GF-D8 (cell line): ENCODE measurements around the gene MGLL.

Source experiments
- DNase-seq: peaks from one replicate; lab custom pipeline; 2025; lab: John Stamatoyannopoulos, UW

The MGLL gene

GRCh38 chr3:127822041-127822681 lies at the start of gene MGLL:
TSS of gene MGLL (minus strand) at chr3:127822515. CDS start at chr3:127822318, 197 bp downstream.
- DNase-seq: no peak

DNA sequence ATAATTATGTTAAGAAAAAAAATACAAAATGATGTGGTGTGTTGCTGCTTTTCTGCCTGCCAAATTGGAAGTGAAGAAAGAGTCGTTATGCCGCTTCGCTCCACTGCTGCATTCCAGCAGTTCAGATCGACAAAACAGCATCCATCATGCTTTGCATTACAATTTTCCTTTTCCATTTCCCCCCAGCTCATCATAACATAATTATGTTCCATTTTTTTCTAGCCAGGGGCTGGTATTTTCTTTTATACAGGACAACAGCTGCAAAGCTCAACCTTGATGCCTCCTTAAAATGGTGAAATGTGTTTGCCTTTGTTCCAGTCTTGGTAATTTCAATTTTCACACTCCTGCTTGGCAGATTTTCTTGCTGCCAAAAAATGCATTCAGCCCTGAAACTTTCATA lies 47.8 kb upstream of the MGLL start:
- DNase-seq: no peak

DNA sequence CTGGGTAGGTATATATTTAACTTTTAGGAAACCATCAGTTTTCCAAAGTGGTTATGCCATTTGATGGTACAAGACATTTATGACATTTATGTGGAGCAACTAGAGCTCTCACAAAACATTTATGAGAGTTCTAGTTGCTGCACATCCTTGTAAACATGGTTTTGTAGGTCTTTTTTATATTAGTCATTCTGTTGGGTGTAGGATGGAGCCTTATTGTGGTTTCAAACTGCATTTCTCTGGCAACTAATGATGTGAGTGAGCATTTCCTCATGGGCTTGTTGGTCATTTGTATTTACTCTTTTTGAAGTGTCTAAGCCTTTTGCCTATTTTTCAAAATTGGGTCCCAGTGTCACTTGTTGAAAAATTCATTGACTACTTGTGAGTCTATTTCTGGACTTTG lies 45.7 kb upstream of the MGLL start:
- no peak for DNase-seq

- no peak for DNase-seq
Observed at GRCh38 chr3:127867412-127867811, 45.1 kb upstream of the MGLL start.

DNA sequence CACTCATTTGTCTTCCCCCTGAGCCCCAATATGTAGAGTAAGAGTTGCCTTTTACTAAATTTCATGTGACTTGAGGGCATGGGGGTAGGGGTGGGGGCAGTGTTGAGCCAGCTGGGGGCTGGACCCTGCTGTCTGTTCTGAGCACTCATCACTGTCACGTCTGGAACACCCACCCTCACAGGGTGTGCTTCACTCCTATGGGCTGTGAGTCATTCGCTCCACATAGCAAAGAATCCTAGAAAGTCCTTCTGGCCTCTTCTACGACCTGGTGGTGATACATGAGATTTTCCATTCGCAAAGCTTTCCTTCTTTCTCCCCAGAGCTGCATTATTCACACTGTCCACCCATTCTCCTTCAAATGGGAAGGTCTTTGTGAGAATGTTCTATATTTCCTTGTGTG lies 43.6 kb upstream of the MGLL start:
- DNase-seq: no peak

GRCh38 chr3:127860211-127860696 lies 37.9 kb upstream of the MGLL start:
- no peak for DNase-seq

- DNase-seq: no peak
Observed at GRCh38 chr3:127859730-127860129, 37.4 kb upstream of the MGLL start.

DNA sequence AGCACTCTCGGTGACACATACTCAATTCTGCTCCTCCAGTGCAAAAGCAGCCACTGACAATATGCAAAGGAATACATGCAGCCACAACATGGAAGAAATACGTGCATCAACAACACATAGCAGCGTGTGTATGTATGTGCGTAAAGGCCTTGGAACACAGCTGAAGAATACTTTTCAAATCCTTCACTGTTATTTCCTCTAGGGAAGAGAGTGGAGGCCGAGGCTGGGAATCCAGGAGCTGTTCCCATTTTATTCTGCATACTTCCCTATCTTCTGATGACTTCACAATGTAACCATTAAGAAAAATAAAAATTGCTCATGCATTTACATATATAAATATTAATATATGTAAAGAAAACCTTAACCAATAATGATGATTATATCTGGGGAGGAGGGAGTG lies 36.6 kb upstream of the MGLL start:
- DNase-seq: no peak

GRCh38 chr3:127858521-127858920 lies 36.2 kb upstream of the MGLL start:
- no peak for DNase-seq

- no peak for DNase-seq
Observed at GRCh38 chr3:127857333-127857732, 35.0 kb upstream of the MGLL start.

- DNase-seq: no peak
Observed at GRCh38 chr3:127856801-127857200, 34.5 kb upstream of the MGLL start.

- no peak for DNase-seq
Observed at GRCh38 chr3:127855246-127855645, 32.9 kb upstream of the MGLL start.

DNA sequence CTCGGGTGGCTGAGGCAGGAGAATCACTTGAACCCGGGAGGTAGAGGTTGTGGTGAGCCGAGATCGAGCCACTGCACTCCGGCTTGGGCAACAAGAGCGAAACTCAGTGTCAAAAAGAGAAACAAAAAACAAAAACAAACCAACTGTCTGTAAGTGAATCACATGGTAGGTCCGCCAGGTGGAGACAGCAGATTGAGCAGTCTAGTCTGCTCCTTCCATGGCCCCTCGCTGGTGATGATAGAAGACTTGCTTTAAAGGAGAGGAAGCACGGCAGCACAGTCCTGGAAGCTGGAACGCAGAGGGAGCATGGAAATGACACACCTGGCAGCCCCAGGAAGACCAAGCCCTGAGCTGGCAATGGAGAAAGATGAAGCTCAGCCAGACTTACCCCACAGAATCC lies 31.4 kb upstream of the MGLL start:
- DNase-seq: no peak

DNA sequence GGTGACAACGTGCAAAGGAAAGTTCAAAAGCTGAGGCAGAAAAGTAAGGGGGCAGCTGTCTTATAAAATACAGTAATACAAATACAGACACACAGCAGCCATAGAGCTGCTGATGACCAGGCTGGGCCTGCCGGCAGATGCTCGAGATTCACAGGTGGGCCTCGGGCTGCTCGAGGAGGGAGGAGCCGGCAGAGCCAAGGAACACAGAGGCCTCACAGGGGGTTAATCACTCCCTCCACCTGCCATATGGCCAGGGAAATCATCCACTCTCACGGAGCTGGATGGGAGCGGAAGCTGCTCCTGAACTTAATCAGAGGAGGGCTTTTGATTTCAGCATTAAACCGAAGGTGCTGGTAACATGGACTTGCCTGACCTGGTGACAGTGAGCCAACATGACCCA lies 29.6 kb upstream of the MGLL start:
- no peak for DNase-seq

DNA sequence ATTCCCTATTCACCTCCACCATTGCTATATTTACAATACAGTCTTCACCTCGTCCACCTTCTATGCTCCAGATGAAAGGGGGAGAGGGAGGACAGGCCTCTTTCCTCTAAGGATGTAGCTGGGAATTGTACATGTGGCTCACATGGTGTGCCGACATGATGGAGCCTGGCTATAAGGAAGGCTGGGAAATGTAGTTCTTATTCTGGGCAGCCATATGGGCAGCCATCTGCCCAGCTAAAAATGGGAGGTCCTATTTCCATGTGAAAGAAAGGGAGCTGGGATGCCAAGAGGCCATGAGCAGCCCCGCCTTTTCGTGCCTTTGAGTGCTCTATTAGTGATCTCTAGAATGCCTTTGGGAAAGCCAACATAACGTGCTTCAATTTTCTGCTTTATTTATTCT lies 27.1 kb upstream of the MGLL start:
- DNase-seq: no peak

GRCh38 chr3:127848131-127849129 lies 26.1 kb upstream of the MGLL start:
- DNase-seq: no peak

- DNase-seq: no peak
Observed at GRCh38 chr3:127847236-127847720, 25.0 kb upstream of the MGLL start.

DNA sequence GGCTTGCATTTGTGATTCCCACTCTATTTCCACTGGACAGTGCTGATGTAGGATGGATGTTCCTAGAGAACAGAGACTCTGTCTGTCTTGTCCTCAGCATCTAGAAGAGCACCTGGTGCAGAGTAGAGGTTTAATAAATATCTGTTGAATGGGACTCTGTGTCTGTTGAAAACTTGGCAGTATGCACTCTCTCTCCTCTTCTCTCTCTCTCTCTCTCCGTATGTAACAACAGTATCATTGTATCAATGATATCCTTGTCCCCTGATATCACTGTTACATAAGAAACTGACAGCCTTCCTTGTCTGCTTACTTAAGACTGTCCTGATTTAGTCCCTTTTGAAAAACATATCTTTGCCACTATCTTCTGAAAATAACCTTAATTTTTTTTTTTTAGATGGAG lies 24.3 kb upstream of the MGLL start:
- no peak for DNase-seq

GRCh38 chr3:127844326-127844942 lies 22.1 kb upstream of the MGLL start:
- no peak for DNase-seq

DNA sequence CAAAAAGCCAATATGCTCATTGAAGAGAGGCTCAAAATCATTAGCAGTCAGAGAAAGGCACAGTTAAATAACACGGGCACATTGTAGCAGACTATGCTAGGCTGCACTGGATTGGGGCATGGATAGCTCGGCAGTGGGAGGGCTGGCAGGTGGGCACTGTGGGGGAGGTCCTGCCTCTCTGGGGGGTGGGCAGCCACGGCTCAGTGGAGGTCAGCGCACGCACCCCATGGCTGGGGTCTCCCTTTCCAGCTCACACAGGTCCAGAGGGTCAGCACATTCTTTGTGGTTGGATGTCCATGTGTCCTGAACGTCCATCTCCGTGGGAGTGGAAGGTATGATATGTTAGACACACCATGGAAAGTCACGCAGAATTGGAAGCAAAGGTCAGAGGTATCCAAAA lies 18.4 kb upstream of the MGLL start:
- DNase-seq: no peak

- DNase-seq: no peak
Observed at GRCh38 chr3:127839099-127839498, 16.8 kb upstream of the MGLL start.
